ENCODE results near the gene CDIPT. TPM values are rescaled to one million over a fixed set of nuclear protein-coding genes. Genes with fewer than 3 reads are reported as not detected.

CDIPT gene
- total RNA-seq, 1 donor from 2014 or later, result 21.0 TPM

DNA sequence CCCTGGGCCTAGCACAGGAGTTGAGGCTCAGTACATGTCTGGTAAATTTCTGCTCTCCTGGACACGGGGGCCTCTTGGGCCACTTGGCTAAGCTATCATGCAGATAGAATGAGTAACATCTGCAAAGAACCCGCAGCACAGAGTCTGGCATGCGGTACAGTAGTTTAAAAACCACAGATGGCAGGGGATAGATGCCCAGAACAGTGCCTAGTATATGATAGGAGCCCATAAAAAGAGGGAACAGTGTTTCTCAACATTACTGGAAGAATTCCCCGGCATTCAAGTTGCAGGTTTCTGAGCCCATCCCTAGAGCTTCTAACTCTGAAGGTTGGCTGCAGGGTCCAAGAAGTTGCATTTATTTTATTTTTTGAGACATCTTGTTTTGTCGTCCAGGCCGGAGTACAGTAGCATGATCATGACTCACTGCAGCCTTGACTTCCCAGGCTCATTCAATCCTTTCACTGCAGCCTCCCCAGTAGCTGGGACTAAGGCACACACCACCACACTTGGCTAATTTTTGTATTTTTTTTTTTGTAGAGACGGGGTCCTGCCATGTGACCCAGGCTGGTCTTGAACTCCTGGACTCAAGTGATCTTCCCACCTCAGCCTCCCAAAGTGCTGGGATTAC, 5.8 kb downstream of the CDIPT start:
- DNase-seq (ENCODE audit: low spot score), result no peak
- peaks cover 3% of the 10 kb centered on the region for H4K20me1 ChIP-seq (ENCODE audit: low read depth)
- no peak overlapping the region for H3K27ac ChIP-seq
- H3K79me2 ChIP-seq (ENCODE audit: low read depth), result peaks cover 18% of the 10 kb centered on the region
- H3K4me1 ChIP-seq, result no peaks in the 10 kb centered on the region
- H3K4me3 ChIP-seq, result no peak overlapping the region
- Mint-ChIP-seq H3K27ac (no peak overlapping the region), H3K4me1 (peaks cover 4% of the 10 kb centered on the region), H3K9me3 (no peaks in the 10 kb centered on the region), H3K27me3 (ENCODE audit: insufficient read depth, low read depth) (peaks cover 8% of the 10 kb centered on the region), H3K36me3 (peaks cover 7% of the 10 kb centered on the region), H3K4me3 (peak overlapping the region; percentile 30)
- H2AFZ ChIP-seq (replicated peaks), result no peak overlapping the region
- H3F3A ChIP-seq (ENCODE audit: low read depth), result peaks cover 4% of the 10 kb centered on the region
- H3K9me3 ChIP-seq (ENCODE audit: low read depth), result no peaks in the 10 kb centered on the region
- H3K36me3 ChIP-seq, result no peaks in the 10 kb centered on the region
- H3K9ac ChIP-seq, result no peak overlapping the region
- no peak overlapping the region for H3K4me2 ChIP-seq
- no peaks in the 10 kb centered on the region for H3K27me3 ChIP-seq
- TF ChIP-seq EZH2 (IDR thresholded peaks at IDR 0.05) (no peak), EZH2phosphoT487 (IDR thresholded peaks at IDR 0.05) (no peak), CTCF (IDR thresholded peaks at IDR 0.05) (no peak)

GRCh38 chr16:29854520-29855100, 8.4 kb downstream of the CDIPT start:
- no peak overlapping the region for H2AFZ ChIP-seq (replicated peaks)
- H3K9me3 ChIP-seq (ENCODE audit: low read depth), result no peaks in the 10 kb centered on the region
- Mint-ChIP-seq H3K27me3 (ENCODE audit: insufficient read depth, low read depth) (peaks cover 5% of the 10 kb centered on the region), H3K36me3 (peaks cover 3% of the 10 kb centered on the region), H3K9me3 (no peaks in the 10 kb centered on the region), H3K27ac (no peak overlapping the region), H3K4me3 (no peak overlapping the region), H3K4me1 (peaks cover 9% of the 10 kb centered on the region)
- no peaks in the 10 kb centered on the region for H3F3A ChIP-seq (ENCODE audit: low read depth)
- H3K36me3 ChIP-seq, result no peaks in the 10 kb centered on the region
- H3K79me2 ChIP-seq (ENCODE audit: low read depth), result no peaks in the 10 kb centered on the region
- no peak overlapping the region for H3K4me2 ChIP-seq
- no peak overlapping the region for H3K9ac ChIP-seq
- H3K27me3 ChIP-seq, result no peaks in the 10 kb centered on the region
- no peak overlapping the region for H3K27ac ChIP-seq
- no peak overlapping the region for H3K4me3 ChIP-seq
- TF ChIP-seq CTCF (IDR thresholded peaks at IDR 0.05) (no peak), EZH2 (IDR thresholded peaks at IDR 0.05) (no peak), EZH2phosphoT487 (IDR thresholded peaks at IDR 0.05) (no peak)
- DNase-seq (ENCODE audit: low spot score), result no peak
- H4K20me1 ChIP-seq (ENCODE audit: low read depth), result no peaks in the 10 kb centered on the region
- H3K4me1 ChIP-seq, result no peaks in the 10 kb centered on the region

DNA sequence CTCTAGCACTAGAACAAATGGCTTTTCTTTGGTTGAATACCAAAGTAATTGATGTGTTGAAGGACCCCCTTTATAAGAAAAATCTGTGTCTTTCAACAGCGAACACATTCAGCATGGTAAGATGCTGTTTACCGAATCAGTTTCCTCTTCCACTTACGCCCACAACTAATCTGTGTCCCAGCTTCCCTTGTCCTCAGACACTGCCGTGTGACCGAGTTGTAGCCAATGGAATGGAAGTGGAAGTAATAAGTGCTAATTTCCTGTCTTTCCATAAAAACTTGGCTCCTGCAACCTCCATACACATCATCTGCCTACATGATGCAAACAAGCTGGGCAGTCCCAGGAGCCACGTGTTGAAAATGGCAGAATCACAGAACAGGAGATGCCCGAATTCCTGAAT, 10.4 kb downstream of the CDIPT start:
- peaks cover 15% of the 10 kb centered on the region for H3K4me1 Mint-ChIP-seq
- Histone ChIP-seq H2AFZ (replicated peaks) (no peak overlapping the region), H3K36me3 (no peaks in the 10 kb centered on the region), H3K4me1 (no peaks in the 10 kb centered on the region), H3K4me2 (no peak overlapping the region), H4K20me1 (ENCODE audit: low read depth) (no peaks in the 10 kb centered on the region), H3K9ac (no peak overlapping the region), H3K4me3 (no peak overlapping the region), H3K9me3 (ENCODE audit: low read depth) (no peaks in the 10 kb centered on the region), H3K27ac (no peak overlapping the region), H3K79me2 (ENCODE audit: low read depth) (no peaks in the 10 kb centered on the region), H3F3A (ENCODE audit: low read depth) (no peaks in the 10 kb centered on the region), H3K27me3 (no peaks in the 10 kb centered on the region)
- H3K27me3 Mint-ChIP-seq (ENCODE audit: insufficient read depth, low read depth), result peaks cover 3% of the 10 kb centered on the region
- no peak overlapping the region for H3K27ac Mint-ChIP-seq
- no peaks in the 10 kb centered on the region for H3K36me3 Mint-ChIP-seq
- H3K9me3 Mint-ChIP-seq, result no peaks in the 10 kb centered on the region
- TF ChIP-seq EZH2 (IDR thresholded peaks at IDR 0.05) (no peak), EZH2phosphoT487 (IDR thresholded peaks at IDR 0.05) (no peak), CTCF (IDR thresholded peaks at IDR 0.05) (no peak)
- no peak for DNase-seq (ENCODE audit: low spot score)
- H3K4me3 Mint-ChIP-seq, result no peak overlapping the region
